GM18868 (cell line): Measurements from ENCODE around the gene PPM1L.

Experiments used
- ATAC-seq: cut with Tn5 transposase; IDR thresholded peaks from one replicate; pipeline ENCODE4 v1.9.1; 2021; ENCODE audit warnings: mild to moderate bottlenecking, moderate library complexity; ENCODE audit not compliant: unreplicated experiment

PPM1L gene

DNA sequence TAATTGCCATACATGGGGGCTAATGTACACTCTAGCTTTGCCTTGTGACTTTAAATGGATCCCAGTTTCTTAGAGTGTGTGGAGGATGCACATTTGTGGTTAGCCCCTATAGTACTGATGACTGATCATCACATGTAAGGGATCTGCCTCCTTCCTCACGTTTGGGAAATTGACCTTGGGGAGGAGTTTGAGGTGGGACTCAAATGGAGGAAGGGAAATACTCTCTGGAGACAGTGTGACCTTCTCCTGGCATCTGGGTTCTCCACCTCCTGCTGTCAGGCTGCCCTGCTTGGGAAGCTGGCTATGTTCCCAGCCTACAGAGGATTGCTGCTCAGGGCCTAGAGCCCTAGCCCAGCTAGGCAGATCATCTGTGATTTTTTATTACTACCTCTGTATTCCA is 48.7 kb downstream of the PPM1L start:
- ATAC-seq: no peak

DNA sequence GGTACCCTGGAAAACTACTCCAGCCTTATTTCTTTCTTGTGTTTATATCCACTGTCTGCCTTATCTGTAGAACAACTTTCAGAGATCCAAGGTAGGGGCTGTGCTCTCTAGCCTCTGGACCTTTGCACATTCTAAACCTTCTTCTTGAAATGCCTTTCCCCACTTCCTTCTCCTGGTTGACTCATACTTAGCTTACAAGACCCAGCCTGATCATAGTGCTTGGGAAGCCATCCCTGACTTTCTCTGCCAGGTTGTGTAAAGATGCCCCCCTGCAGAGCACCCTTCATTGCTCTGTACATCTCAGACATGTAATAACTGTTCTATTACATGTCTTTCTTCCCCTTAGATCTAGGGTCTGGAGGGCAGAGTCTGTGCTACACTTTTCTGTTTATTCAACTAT is 50.1 kb downstream of the PPM1L start:
- ATAC-seq: no peak

DNA sequence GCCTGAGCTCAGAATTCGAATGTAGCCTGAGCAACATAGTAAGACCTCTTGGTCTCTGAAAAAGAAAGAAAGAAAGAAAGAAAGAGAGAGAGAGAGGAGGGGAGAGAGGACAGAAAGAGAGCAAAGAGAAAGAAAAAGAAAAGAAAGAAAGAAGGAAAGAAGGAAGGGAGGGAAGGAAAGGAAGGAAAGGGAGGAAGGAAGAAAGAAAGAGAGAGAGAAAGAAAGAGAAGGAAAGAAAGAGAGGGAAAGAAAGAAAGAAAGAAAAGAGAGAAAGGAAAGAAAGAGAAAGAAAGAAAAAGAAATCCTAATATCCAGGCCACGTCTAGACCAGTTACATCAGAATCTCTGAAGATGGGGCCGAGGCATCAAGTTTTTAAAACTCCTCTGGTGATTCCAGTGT is 50.7 kb downstream of the PPM1L start:
- ATAC-seq: no peak

DNA sequence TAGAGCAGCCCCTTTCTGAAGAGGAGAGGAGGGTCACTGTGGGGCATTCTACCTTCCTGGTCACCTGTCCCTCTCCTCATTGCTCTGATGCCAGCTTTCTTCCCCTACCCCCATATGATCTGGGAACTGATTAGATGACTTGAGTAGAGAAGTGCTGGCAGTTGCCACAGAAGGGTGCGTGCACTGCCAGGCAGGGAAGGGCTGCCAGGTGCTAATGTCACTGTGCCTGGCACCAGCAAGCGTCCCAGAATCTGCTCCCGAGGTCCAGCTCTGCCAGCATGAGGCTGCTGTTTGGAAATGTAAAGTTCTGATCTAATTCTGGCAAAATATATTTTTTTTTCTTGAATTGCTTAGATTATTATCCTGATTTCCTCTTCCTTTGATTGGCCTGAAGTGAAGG is 52.8 kb downstream of the PPM1L start:
- no peak for ATAC-seq

DNA sequence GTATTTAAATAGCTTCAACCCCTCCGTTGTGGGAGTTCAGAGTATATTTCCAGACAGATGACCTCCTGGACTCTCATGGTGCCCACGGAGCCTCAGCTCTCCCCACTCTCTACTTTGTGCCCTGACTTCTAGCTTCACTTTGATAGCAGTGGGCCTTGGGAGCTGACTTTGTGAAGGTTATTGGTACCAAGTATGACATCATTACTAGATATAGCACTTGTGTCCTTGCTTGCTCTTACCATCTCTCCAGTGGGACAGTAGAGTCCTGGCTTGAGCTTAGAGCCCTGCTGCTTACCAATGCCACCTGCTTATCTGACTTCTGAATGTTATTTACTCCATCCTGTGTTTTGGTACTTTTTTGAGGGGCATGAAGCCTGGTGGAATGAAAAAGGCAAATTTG is 53.4 kb downstream of the PPM1L start:
- no peak for ATAC-seq

DNA sequence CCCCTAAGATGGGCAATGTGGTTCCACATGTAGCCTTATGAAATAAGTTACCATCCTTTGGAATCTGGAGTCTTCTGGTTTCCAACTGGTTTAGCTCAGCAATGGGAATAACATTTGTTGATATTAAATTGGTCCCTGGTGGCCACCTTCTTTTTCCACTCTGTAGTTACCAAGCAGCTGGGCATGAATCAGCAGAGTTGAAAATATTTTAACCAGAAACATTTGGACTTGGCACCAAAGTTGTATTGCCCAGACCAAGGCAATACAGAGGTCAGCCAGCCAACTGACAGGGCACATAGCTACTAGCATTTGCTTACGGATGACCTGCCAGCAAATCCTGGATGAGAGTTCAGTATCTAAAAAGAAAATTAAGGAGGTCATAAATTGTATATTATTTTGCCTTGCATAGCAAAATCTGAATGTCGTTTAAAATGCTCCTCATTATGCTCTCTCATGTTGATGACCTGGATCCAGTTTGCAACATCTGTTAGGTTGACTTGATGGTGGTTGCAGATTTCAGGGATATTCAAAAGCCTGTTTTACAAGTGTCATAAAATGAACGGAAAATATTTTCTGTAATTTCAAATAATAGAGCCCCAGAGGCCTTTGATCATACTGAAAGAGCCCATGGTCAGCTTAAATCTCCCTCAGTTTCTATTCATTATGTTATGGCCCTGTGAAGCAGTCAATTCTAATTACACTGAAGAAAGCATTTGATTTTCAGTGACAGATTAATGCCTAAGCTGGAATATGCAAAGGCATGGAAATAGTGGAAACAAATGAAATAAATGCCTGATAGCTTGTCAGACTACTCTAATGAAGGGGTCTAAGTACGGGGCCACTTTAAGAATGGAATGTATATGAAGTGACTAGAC is 54.6 kb downstream of the PPM1L start:
- no peak for ATAC-seq

DNA sequence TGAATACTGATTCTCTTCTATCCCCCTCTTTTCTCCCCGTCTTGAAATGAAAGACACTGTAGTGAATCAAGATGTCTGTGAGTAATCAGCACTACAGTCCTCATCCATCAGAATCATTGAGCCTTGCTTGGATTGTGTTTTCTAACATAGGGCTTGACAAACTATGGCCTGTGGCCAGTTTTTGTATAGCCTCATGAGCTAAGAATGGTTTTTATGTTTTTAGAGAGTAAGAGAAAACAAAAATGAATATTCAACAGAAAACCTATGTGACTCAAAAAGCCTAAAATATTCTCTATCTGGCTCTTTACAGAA is 55.2 kb downstream of the PPM1L start:
- ATAC-seq: no peak

DNA sequence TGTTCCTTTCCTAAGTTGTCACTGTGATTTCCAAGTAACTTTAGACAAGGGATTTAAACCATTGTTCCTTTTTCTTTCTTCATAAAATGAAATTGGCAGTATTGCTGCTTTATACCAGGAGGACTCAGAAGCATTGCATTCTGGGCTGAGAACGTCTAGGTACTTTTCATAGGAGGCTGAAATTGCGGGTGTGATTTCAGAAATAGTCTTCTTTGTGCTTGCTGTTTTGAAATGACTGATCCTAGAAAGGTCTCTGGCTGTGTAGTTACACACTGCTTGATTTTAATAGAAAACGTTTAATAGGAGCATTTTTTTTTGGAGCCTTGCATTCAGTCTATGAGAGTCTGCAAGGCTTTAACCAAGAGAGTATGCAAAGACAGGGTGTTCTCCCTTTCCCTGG is 56.3 kb downstream of the PPM1L start:
- ATAC-seq: peak; percentile 63

DNA sequence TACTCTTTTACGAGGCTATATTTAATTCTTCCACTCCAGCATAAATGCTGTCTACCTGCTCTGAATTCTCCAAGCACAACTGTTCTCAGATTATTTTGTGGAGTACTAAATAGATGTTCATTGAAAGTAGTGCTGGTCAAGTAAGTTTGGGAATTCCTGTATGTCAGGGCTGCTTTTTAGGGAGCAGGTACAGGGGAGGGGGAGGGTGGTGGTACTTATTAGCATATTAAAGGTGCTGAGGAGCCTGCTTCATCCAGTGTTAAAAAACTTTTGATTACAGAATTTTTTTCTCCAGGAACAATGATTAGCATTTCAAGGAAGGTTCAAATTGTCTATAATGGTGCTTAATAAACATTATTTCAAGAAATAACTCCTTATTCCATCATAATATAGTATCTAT is 59.2 kb downstream of the PPM1L start:
- ATAC-seq: no peak

DNA sequence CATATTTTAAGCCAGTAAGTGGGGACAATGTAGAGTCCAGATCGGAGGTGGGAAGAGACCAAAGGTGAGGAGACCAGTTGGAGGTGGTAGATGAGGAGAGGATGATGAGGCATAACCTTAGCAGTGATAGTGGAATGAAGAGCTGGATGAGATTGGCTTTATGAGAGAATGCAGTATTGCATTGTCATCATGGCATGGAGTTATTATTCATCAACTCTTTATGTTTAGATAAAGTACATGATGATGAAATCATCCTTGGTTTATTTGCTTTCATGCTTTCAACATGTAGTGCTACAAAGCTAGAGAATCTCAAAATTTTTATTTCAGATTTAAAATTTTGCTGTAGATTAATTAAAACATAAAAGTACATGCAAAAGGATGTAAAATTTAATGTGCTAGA is 64.0 kb downstream of the PPM1L start:
- ATAC-seq: no peak

DNA sequence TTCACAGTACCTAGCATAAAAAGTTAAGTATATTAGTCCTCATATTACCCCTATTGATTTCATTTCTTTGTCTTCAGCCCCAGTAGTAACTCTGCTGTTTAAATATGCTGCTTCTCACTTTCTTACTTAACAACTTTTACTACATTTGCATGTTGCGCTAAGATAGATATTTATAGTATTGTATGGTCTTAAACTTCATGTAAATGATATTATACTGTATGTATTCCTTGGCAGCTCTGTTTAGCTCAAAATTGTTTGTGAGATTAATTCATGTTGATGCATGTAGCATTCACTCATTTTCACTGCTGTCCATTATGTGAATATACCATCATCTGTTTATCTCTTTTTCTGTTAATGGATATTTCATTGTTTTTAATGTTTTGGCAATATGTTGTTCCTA is 64.4 kb downstream of the PPM1L start:
- ATAC-seq: no peak

DNA sequence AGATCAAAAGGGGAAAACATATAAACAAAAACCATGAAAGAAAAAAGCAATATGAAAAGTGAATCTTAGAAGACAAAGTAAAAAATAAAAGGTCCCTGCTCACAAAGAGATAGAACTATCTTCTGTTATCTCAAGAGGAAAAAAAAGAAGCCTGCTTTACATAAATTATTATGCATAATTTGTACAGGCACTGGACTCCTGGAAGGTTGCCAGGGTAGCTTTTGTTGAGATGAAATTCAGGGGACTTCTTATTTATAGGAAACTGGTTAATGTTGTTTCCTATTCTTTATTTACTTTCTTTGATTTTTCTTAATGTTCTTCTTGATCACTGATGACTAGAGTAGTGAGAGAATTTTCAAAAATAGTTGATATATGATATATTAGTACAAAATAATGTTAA is 66.9 kb downstream of the PPM1L start:
- no peak for ATAC-seq

DNA sequence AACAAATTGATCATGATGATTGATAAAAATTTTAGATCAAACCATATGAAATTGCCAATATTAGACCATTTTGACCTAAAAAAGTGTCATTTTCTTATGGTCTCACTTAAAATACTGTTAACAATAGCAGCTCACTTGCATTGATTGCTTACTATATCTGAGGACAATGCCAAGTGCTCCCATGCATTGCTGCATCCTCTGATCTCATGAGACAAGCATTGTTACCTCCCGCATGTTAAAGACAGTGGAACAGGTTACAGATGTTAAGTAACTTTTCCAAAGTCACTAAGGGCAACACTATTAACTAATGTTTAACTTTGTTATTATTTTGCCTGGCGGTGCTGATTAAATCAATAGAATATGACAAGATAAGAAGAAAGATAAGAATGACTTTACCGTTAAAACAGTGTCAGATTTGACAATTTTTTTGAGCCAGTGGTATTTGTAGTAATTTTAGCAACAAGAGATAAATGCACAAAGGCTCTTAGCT is 69.3 kb downstream of the PPM1L start:
- no peak for ATAC-seq

DNA sequence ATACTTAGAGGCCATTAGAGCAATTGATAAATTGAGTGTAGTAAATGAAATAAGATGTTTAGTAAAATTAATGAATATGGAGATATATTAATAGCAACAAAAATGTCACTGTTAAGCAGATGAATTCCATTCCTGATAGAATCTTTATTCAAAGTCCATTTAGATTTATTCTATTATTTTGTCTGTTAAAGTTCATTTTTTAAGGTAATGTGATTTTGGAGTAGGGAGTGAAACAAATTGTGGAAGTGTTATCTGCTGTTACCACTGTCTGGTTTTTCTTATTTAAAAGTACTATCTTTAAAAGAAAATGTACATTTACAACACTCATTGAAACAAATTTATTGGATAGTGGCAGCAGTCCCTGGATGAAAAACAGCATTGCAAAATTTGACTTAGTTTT is 70.4 kb downstream of the PPM1L start:
- no peak for ATAC-seq

DNA sequence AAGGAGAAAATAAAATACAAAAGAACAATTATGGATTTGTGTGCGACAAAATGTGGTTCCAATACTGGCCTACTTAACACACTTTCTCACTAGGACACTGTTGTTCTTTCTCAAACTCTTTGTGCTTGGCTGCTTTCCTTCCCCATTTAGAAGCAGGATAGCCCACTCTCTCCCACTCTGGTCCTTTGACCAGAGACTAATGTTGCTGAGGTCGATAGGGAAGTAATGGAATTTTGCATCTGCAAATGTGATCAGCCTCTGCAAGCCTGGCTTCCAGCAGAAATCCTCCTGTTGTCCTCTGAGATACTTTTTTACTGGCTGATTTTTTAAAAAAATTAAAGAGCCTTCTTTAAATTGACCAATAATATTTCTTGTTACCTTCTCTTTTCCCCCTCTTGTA is 71.0 kb downstream of the PPM1L start:
- no peak for ATAC-seq

DNA sequence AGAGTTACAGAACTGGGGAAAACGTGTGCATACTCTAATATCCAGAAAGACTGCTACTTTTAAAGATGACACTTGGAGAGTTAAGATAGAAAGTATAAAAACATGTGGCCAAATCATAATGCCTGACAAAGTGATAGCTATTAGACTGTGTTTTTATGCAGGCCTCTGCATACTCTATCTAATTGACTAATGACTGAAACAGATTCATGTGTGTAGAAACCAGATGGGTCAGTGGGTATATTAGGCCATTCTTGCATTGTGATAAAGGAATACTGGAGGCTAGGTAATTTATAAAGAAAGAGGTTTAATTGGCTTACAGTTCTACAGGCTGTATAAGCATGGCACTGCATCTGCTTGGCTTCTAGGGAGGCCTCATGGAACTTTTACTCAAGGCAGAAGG is 71.5 kb downstream of the PPM1L start:
- ATAC-seq: no peak

DNA sequence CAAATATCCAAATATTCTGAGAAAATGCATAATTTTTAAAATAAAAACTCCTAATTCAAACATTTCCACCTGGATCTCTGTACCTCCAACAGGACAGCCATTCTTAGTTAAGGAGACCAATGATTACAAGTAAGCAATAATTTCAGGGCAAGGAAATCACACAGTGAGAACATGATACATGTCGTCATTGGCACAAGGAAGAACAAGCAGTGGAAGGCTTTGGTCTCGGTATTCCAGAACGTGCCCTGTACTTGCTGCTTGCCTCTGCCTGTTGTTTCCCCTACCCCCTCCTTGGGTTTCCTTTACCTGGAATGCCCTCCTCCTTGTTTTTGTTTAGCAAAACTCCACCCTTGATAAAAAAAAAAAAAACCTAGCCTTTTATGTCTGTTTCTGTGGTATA is 72.8 kb downstream of the PPM1L start:
- ATAC-seq: no peak

DNA sequence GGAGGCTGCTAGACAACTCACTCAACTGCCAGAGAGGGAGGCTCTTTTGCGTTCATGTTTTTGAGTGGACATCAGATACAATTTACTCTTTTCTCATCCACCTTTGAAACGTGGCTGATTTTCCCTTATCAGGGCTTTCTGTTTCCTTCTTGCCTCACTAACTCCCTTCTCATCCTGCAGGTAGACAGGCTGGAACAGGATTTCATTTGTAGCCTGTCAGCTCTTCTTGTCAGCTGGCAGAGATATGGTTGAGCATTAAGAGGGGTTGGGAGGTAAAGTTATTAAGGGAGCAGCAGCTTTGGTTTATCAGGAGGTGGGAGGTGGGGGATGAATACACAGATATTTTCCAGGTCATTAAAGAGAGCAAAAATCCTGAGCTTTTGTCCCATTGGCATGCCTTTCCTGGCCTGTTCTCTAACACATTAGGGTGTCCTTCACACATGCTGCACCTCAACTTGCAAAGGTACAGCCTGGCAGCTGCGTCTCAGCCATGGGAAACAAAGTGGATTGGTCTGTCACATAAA is 73.5 kb downstream of the PPM1L start:
- ATAC-seq: no peak

DNA sequence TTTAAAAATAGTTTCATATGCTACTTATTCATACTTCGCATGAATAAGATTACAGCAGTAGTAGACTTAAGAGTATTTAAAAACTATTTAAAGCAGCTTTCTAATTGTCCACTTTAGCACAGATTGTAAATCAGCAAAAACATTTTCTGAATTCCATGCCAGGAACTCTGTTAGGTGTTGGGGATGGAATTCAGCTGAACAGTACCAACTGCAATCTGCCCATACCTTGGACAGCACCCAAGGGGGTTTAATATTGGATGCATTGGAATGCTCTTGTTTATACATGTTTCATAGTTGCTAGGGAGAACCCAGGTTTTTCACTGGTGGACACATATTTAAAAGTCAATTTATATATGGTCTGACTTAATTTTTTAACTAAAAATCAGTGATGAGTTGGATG is 74.8 kb downstream of the PPM1L start:
- no peak for ATAC-seq

DNA sequence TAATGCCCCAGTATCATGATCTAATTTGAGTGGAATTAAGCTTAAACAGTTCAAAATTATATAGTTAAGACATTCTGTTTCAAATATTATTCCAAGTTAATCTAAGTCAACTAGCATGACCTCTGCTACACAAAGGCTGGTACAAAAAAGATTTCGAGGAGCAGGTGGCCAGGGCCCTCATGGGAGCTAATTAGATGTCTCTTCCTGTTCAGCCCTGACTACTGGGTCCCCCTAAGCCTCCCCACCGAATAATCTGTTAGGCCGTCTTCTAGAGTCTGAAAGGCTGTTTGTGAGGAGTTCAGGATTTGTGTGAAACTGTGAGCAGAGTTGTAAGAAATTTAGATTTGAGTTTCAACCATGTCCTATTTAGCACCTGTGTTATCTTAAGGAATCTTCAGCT is 75.4 kb downstream of the PPM1L start:
- ATAC-seq: no peak

DNA sequence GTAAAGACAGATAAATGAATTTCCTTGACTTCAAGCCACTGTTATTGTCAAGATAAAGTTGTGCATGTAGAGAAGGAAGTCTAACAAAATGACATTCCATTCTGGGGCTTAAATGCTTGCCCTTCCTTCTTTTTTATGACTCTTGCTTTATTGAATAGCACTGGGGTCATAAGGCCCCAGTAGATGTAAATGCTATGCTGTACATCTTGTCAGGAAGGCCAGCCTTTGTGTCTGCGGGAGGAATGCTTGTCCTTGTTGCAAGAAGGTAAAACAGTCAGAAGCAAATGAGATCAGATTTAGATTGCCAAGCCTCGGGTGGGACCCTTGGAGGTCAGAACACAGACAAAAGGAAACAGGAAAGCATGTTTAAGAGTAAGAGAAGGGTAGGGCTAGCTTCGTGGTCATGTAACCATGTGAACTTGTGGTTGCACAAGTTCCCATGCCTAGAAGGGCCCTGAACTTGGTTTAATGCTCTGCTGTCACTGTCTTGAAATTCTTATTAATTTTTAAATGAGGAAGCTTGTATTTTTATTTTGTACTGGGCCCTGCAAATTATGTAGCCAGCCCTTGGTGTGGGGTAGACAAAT is 81.5 kb downstream of the PPM1L start:
- ATAC-seq: no peak

DNA sequence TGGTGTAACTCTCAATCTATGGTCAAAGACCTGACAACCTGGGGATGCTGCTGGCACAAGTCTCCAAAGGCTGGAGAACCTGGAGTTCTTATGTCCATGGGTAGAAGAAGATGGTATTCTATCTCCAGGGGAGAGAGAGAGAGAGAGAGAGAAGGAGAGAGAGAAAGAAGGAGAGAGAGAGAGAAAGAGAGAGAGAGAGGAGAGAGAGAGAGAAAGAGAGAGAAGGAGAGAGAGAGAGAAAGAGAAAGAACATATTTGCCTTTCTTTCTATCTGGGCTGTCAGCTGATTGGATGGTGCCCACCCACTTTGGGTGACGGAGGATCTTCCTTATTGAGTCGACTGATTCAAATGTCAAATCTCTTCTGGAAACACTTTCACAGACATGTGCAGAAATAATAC is 84.6 kb downstream of the PPM1L start:
- ATAC-seq: no peak

DNA sequence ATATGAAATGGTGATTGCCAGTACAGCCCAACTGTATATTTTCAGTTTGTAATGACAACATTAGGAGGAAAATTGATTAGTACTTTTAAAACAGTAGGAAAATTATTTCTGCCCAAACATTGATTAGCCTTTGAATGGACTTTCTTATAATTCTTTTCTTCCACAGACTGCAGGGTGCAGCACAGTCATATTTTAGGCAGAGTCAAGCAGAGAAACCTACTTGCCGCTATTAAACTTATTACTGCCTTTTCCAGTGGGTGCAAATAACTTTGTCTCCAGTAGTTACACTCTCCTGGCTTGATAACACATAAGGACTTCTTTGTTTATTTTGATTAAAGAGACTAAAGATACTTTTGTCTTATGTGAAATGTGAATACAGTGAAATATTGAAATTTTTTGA is 85.4 kb downstream of the PPM1L start:
- ATAC-seq: no peak
